Stimulated activated CD8-positive, alpha-beta memory T cell treated with anti-CD3 and anti-CD28 coated beads, Interleukin-4, amount 100 ng/mL, for 48 hours (primary cell): Measurements from ENCODE around the gene RTEL1.
A peak's percentile ranks its signal among the peaks of the same experiment; 100 is the strongest.

Experiments
- DNase-seq: peaks from one replicate; pipeline ENCODE4 v3.0.0-alpha.2; 2020

RTEL1 gene

DNA sequence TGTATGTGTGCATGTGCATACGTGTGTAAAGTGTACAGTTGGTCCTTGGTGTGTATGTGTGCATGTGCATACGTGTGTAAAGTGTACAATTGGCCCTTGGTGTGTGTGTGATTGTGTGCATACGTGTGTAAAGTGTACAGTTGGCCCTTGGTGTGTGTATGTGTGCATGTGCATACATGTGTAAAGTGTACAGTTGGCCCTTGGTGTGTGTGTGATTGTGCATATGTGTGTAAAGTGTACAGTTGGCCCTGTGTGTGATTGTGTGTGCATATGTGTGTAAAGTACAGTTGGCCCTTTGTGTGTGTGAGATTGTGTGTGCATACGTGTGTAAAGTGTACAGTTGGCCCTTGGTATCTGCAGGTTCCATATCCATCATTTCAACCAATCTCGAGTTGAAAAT lies 73.3 kb downstream of the RTEL1 start:
- no peak for DNase-seq

- DNase-seq, result no peak
These were observed 74.3 kb downstream of the RTEL1 start for GRCh38 chr20:63732118-63733095.

DNA sequence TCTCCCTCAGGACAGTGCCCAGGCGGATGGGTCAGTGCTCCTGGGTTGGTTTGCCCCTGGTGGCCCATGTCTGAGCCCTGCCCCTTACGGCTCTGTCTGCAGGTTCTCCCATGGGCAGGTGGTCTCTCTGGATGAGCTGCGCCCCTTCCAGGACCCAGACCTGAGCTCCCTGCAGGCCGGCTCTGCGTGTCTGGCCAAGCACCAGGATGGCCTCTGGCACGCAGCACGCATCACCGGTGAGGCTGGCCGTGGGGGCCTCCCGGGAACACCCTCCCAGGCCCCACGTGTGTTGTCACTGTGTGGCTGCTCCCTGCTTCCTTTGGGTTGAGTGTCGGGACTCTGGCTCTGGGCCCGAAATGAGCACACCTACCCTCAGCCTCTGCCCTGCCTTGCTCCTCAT lies 75.0 kb downstream of the RTEL1 start:
- DNase-seq, result no peak

DNA sequence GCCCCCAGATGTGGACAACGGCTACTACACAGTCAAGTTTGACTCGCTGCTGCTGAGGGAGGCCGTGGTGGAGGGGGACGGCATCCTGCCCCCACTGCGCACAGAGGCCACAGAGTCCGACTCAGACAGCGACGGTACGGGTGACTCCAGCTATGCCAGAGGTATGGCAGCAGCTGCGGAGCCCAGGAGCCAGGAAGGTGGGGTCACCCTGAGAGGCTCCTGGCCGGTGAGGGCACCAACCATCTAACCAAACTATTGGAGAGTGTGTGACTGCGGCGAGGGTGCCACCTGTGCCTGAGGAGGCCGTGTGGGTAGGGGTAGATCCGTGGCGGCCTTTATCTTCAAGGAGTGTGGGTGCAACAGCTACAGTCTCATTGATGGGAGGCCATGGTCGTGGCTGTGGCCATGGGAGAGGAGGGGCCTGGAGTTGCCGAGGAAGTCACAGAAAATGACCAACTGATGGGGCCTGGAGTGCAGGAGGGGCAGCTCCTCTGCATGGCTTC lies 75.5 kb downstream of the RTEL1 start:
- no peak for DNase-seq

DNA sequence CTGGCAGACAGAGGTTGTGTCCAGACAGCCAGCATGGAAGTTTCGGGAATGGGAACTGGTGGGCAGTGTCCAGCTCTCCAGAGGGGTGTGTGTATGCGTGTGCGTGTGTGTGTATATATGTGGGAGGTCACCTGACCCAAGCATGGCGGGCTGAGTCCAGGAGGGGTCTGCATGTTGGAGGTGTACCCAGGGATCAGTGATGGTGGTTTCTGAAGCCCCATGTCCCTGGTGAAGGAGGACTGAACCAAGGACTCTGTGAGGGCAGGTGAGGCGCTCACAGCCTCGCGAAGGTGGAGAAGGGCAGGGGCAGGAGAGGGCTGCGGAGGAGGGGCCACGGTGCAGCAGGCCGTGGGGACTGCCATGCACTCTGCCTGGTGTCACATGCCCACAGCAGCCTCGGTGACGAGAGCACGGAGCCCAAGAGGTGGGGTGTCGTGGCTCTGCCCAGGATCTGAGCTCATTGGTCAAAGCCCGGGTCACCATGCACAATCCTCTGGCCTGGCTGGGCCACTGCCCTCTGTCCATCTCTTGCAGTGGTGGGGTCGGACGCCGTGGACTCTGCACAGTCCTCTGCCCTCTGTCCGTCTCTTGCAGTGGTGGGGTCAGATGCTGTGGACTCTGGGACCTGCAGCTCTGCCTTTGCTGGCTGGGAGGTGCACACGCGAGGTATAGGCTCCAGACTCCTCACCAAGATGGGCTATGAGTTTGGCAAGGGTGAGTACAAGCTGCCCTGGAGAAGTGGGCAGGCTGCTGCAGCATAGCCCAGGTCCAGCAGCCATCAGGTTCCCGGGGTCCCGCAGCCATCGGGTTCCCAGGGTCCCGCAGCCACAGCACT lies 76.2 kb downstream of the RTEL1 start:
- no peak for DNase-seq

GRCh38 chr20:63734946-63735858 lies 77.1 kb downstream of the RTEL1 start:
- DNase-seq, result peak; percentile 25

- peak; percentile 73 for DNase-seq
These were observed 78.0 kb downstream of the RTEL1 start, which contains the start of gene LIME1 for GRCh38 chr20:63735859-63736718. TSS of gene LIME1 (plus strand) at chr20:63736664. CDS start at chr20:63737550, 886 bp downstream.

DNA sequence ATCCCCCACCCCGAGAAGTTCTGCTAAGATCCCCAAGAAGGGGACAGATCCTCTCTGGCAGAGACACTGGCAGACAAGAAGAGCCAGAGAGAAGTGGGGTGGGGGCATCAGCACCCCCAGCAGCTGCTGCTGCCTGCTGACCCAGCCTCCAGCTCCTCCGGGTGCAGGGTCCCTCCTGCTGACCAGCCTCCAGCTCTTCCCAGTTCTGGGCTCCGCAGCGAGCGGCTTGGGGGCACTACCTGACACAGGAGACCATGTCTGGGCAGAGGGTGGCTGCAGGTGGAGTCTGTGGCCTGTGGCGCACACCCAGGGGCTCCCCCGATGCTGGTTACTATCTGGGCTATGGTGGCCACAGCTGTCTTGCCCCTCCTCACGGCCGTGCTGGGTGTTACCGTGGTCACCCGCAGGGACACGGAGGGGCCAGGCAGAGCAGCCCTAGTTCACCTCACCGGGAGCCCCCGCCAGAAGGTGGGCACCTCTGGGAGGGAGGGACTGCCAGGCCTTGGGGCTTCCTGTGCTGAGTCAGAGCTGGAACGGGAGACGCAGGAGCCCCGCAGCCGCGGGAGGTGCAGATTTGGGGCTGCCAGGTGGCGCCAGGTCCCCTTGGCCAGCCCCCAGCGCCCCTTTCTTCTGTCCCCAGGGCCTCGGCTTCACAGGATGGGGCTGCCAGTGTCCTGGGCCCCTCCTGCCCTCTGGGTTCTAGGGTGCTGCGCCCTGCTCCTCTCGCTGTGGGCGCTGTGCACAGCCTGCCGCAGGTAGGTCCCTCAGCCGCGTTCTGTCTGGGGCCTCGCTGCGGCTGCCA lies 79.0 kb downstream of the RTEL1 start:
- DNase-seq, result peak; percentile 68

GRCh38 chr20:63737695-63737944 lies 79.5 kb downstream of the RTEL1 start:
- DNase-seq, result no peak

GRCh38 chr20:63737945-63738686 lies 80.0 kb downstream of the RTEL1 start:
- DNase-seq, result peak; percentile 47

DNA sequence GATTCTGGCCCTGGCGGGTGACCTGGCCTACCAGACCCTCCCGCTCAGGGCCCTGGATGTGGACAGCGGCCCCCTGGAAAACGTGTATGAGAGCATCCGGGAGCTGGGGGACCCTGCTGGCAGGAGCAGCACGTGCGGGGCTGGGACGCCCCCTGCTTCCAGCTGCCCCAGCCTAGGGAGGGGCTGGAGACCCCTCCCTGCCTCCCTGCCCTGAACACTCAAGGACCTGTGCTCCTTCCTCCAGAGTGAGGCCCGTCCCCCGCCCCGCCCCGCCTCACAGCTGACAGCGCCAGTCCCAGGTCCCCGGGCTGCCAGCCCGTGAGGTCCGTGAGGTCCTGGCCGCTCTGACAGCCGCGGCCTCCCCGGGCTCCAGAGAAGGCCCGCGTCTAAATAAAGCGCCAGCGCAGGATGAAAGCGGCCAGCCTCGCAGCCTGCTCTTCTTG lies 80.6 kb downstream of the RTEL1 start:
- DNase-seq, result peak; percentile 45

- DNase-seq, result peak; percentile 73
These were observed 81.3 kb downstream of the RTEL1 start, which contains the start of gene SLC2A4RG for GRCh38 chr20:63739130-63740069. TSS of gene SLC2A4RG (plus strand) at chr20:63739776. CDS start at chr20:63739913, 137 bp downstream.

DNA sequence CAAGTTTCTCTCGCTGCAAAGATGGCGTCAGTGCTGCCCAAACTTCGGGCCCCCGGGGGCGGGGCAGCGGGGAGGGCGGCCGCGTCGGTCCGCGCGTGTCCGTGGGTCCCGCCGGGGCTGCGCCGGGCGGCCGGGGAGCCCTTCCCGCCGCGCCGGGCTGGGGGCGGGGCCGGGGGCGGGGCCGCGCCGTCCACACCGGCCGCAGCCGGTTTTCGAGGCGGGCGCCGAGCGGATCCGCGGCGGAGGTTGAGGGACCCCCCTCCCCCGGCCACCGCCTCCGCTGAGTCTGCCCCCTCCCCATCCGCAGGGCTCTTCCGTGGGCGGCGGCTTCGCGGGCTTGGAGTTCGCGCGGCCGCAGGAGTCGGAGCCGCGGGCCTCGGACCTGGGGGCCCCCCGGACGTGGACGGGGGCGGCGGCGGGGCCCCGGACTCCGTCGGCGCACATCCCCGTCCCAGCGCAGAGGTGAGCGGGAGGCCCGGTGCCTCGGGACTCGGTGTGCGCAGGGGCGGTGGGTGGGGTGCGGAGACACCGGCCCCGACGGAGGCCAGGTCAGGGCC lies 82.0 kb downstream of the RTEL1 start:
- peak; percentile 44 for DNase-seq

DNA sequence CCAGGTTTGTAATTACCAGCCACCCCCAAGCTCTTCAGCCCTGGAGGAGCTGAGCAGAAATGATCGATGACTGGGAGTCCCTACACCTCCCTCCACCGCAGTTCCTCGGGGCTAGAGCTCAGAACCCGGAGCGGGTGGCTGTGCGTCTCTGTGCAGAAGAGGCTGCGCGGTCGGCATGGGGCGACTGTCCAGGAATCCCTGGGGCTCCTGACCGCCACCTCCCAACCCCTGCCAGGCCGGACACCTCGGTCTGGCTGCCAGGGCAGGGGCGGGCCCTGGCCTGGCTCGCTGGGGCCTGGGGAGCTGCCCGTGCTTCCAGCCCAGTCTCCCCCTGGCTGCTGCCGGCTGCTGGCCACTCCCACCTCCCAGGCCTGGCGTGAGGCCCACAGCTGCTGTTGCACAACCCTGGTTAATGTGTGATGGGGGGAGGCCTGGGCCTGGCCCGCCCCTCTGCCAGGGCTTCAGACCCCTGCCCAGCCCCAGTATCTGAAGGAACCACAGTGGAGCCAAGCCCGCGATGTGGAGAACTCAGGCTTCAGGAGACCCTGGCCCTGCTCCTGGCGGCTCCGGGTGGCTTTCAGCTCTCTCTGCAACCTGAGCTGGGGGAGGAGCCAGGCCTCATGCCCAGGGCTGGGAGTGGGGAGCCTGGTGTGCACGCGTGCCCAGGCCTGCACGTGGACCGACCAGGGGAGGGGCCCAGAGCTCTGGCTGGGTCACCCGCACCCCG lies 82.7 kb downstream of the RTEL1 start:
- DNase-seq, result peak; percentile 47

- DNase-seq, result no peak
These were observed 83.2 kb downstream of the RTEL1 start for GRCh38 chr20:63741354-63741675.

DNA sequence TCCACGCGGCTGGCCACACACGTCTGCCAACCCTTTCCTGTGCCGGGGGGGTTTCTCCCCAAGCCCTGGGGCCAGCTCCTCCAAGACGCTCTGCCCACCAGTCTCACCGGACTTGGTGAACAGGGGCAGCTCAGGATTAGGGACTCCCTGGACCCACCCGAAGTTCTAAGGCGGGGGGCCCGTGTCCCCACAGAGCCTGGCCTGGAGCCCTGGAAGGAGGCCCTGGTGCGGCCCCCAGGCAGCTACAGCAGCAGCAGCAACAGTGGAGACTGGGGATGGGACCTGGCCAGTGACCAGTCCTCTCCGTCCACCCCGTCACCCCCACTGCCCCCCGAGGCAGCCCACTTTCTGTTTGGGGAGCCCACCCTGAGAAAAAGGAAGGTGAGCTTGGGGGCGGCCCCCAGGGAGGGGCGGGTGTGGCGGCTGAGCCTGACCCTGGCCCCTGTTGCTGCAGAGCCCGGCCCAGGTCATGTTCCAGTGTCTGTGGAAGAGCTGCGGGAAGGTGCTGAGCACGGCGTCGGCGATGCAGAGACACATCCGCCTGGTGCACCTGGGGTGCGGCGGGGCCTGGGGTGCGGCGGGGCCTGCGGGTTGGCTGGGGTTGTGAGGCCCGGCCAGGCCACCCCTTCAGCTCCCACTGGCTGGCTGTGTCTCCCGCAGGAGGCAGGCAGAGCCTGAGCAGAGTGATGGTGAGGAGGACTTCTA lies 83.7 kb downstream of the RTEL1 start:
- DNase-seq, result no peak
